Urinary bladder (tissue), 4 donors: ENCODE results near the gene TLN1. TPM values are rescaled to one million over a fixed set of nuclear protein-coding genes. Genes with fewer than 3 reads are reported as not detected.

ENCODE experiments used
- DNase-seq: peaks from one replicate; pipeline ENCODE4 v3.0.0-alpha.2; 2015; ENCODE audit errors: extremely low spot score
- H3K27ac ChIP-seq: one replicate; pipeline ENCODE4 v1.5.1; 2013; ENCODE audit warnings: low read depth, mild to moderate bottlenecking, moderate library complexity
- H3K36me3 ChIP-seq: one replicate; pipeline ENCODE4 v1.6.1; 2013; ENCODE audit warnings: mild to moderate bottlenecking, moderate library complexity; ENCODE audit not compliant: insufficient read depth
- H3K4me1 ChIP-seq: one replicate; pipeline ENCODE4 v1.6.1; 2013; ENCODE audit warnings: mild to moderate bottlenecking, moderate library complexity; ENCODE audit not compliant: insufficient read depth
- H3K4me3 ChIP-seq: one replicate; pipeline ENCODE4 v1.5.1; 2013; ENCODE audit warnings: low read depth, low read length
- WGBS: extraction: QIAGEN DNeasy Blood & Tissue Kit; methylation state at CpG from one replicate; pipeline ENCODE4 v1.1.7; 2013; 5-methylcytosine and 5-hydroxymethylcytosine counted together
- polyA plus RNA-seq: library from polyadenylated mRNA; stranded (reverse); fragments of 200-250 nt; gene quantifications from one replicate; pipeline ENCODE4 v1.2.3, GENCODE V29; 2013
- small RNA-seq: library from RNA; depleted of rRNA; stranded (forward); fragments of <200 nt; gene quantifications from one replicate; pipeline ENCODE3, GENCODE V24; 2014
- total RNA-seq: library from RNA; depleted of rRNA; stranded (reverse); fragments of >200 nt; gene quantifications from one replicate; pipeline ENCODE4 v1.2.3, GENCODE V29; 2014
- donor health status: healthy with polysubstance abuse.
- donor health status: healthy.

The TLN1 gene
- total and polyA plus RNA-seq, 2 donors = 154 to 533 TPM

DNA sequence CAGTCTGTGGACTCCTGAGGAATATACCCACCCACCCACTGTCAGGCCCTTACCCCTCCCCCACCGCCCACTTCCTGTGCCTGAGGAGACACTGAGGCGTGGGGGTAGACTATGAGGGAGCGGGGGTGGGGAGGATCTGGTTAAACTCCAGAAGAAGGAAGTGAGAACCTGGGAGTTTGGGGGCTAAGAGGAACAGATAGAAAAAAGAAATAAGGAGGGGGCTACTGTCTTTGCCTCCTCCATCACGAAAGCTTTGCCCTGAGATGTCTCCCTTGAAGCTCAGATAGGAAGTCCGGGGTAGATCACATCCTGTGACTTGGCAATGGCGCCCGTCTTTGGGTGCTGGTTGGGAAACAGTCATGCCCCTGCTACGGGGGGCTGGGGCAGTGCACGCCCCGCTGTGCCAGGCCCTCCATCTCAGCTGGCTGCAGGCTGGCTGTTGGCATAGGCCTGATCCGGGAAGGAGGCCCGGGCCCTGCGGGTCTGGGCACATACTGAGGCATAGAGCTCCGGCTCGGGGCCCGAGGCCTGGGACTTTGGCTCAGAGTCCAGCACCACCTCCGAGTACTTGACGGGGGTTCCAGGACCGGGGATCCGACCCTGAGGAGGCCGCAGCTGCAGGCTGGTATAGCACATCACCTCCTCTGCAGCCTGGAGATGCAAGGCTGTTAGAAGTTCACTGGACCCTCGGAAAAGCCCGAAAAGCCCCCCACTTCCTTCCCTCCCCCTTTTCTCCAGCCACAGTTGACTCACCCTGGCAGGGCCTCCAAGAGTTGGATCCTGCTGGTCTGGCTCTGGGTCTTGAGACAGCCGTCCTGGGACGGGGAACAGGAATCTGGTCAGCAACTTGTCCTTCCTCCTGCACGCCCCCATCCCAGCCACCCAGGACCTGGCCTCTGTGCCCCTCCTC is 82.3 kb downstream of the TLN1 start:
- DNase-seq = no peak
- no peaks in the 10 kb centered on the region for H3K36me3 ChIP-seq
- 70% methylated on average over 26 of the region's 26 CpGs for WGBS
- peak overlapping the region; percentile 25 for H3K4me3 ChIP-seq
- no peak overlapping the region for H3K27ac ChIP-seq
- no peaks in the 10 kb centered on the region for H3K4me1 ChIP-seq

Small RNAs within 50 kb of the gene (small RNA-seq; reads per million reads assigned to genes)
- gene MIR6853 (0.09 reads per million), gene RMRP (not detected), gene RN7SL22P (not detected)

Other genes starting within 250 kb of the TLN1 start
- gene RUSC2, start 242.1 kb downstream of the TLN1 start, total RNA-seq = 17.2 TPM
- 42.5 TPM for gene RUSC2, start 242.1 kb downstream of the TLN1 start, polyA plus RNA-seq
- 6.8 TPM for gene TESK1, start 126.9 kb downstream of the TLN1 start, total RNA-seq
- 52.9 TPM for gene TESK1, start 126.9 kb downstream of the TLN1 start, polyA plus RNA-seq
- gene CD72, start 113.8 kb downstream of the TLN1 start, total RNA-seq = 1.5 TPM
- 1.6 TPM for gene CD72, start 113.8 kb downstream of the TLN1 start, polyA plus RNA-seq
- gene SIT1, start 81.3 kb downstream of the TLN1 start, total RNA-seq = 0.48 TPM
- gene SIT1, start 81.3 kb downstream of the TLN1 start, polyA plus RNA-seq = 0.60 TPM
- 99,097 TPM for gene RMRP, start 74.2 kb downstream of the TLN1 start, total RNA-seq
- not detected for gene RMRP, start 74.2 kb downstream of the TLN1 start, polyA plus RNA-seq
- gene CCDC107, start 73.9 kb downstream of the TLN1 start, total RNA-seq = 10.7 TPM
- gene CCDC107, start 73.9 kb downstream of the TLN1 start, polyA plus RNA-seq = 71.5 TPM
- 4.7 TPM for gene ARHGEF39, start 67.0 kb downstream of the TLN1 start, total RNA-seq
- gene ARHGEF39, start 67.0 kb downstream of the TLN1 start, polyA plus RNA-seq = 1.1 TPM
- 0.37 TPM for gene CA9, start 58.3 kb downstream of the TLN1 start, total RNA-seq
- gene CA9, start 58.3 kb downstream of the TLN1 start, polyA plus RNA-seq = 1.8 TPM
- 907 TPM for gene TPM2, start 42.3 kb downstream of the TLN1 start, total RNA-seq
- 7,869 TPM for gene TPM2, start 42.3 kb downstream of the TLN1 start, polyA plus RNA-seq
- 28.2 TPM for gene CREB3, start 471 bp upstream of the TLN1 start, total RNA-seq
- 50.0 TPM for gene CREB3, start 471 bp upstream of the TLN1 start, polyA plus RNA-seq
- 36.0 TPM for gene GBA2, start 17.0 kb upstream of the TLN1 start, total RNA-seq
- gene GBA2, start 17.0 kb upstream of the TLN1 start, polyA plus RNA-seq = 51.4 TPM
- 12.1 TPM for gene RGP1, start 17.1 kb upstream of the TLN1 start, total RNA-seq
- 16.7 TPM for gene RGP1, start 17.1 kb upstream of the TLN1 start, polyA plus RNA-seq
- gene MSMP, start 22.1 kb upstream of the TLN1 start, total RNA-seq = 0.53 TPM
- 0.42 TPM for gene MSMP, start 22.1 kb upstream of the TLN1 start, polyA plus RNA-seq
- 23.1 TPM for gene NPR2, start 59.4 kb upstream of the TLN1 start, total RNA-seq
- 30.6 TPM for gene NPR2, start 59.4 kb upstream of the TLN1 start, polyA plus RNA-seq
- gene SPAG8, start 80.1 kb upstream of the TLN1 start, total RNA-seq = 1.9 TPM
- 1.9 TPM for gene SPAG8, start 80.1 kb upstream of the TLN1 start, polyA plus RNA-seq
- gene HINT2, start 82.8 kb upstream of the TLN1 start, total RNA-seq = 12.8 TPM
- gene HINT2, start 82.8 kb upstream of the TLN1 start, polyA plus RNA-seq = 53.8 TPM
- gene FAM221B, start 96.5 kb upstream of the TLN1 start, total RNA-seq = 0.21 TPM
- gene FAM221B, start 96.5 kb upstream of the TLN1 start, polyA plus RNA-seq = not detected
- 4.8 TPM for gene TMEM8B, start 97.0 kb upstream of the TLN1 start, total RNA-seq
- 23.8 TPM for gene TMEM8B, start 97.0 kb upstream of the TLN1 start, polyA plus RNA-seq
- not detected for gene OR13J1, start 138.2 kb upstream of the TLN1 start, total RNA-seq
- gene OR13J1, start 138.2 kb upstream of the TLN1 start, polyA plus RNA-seq = not detected
- gene HRCT1, start 174.0 kb upstream of the TLN1 start, total RNA-seq = 0.42 TPM
- gene HRCT1, start 174.0 kb upstream of the TLN1 start, polyA plus RNA-seq = 15.8 TPM
- gene SPAAR, start 177.3 kb upstream of the TLN1 start, total RNA-seq = not detected
- 1.4 TPM for gene SPAAR, start 177.3 kb upstream of the TLN1 start, polyA plus RNA-seq
- gene OR2S2, start 226.0 kb upstream of the TLN1 start, total RNA-seq = not detected
- gene OR2S2, start 226.0 kb upstream of the TLN1 start, polyA plus RNA-seq = not detected